Measurements from ENCODE around the gene PRPSAP1.

- TF ChIP-seq CTCF (IDR thresholded peaks at IDR 0.05) (peak; percentile 92 to 99 (median 98)), POLR2A (IDR thresholded peaks at IDR 0.05) (no peak), POLR2AphosphoS5 (IDR thresholded peaks at IDR 0.05; ENCODE audit: insufficient read depth in 1 of 2, low read depth in 1 of 2) (no peak)
Observed at GRCh38 chr17:76397687-76398522, 44.2 kb upstream of the PRPSAP1 start.

Data from vagina (tissue), 2 donors.